Activated CD4-positive, CD25-positive, alpha-beta regulatory T cell treated with anti-CD3 and anti-CD28 coated beads, Interleukin-2, amount 50 U/mL, for 16 hours (primary cell): ENCODE measurements around the gene STIMATE.

Source experiments
- DNase-seq: peaks from one replicate; pipeline ENCODE4 v3.0.0-alpha.2; 2020; ENCODE audit warnings: low read depth, low spot score

The STIMATE gene

GRCh38 chr3:52817860-52818259 is 79.5 kb downstream of the STIMATE start:
- no peak for DNase-seq

- DNase-seq = no peak
Observed at GRCh38 chr3:52817221-52817620, 80.1 kb downstream of the STIMATE start.

GRCh38 chr3:52816654-52817053 is 80.7 kb downstream of the STIMATE start:
- DNase-seq = no peak

- DNase-seq = no peak
Observed at GRCh38 chr3:52816199-52816598, 81.1 kb downstream of the STIMATE start.

- DNase-seq = no peak
Observed at GRCh38 chr3:52813810-52814209, 83.5 kb downstream of the STIMATE start.

GRCh38 chr3:52811452-52812011 is 85.8 kb downstream of the STIMATE start:
- DNase-seq = no peak

- DNase-seq = no peak
Observed at GRCh38 chr3:52810923-52811322, 86.4 kb downstream of the STIMATE start.

- DNase-seq = no peak
Observed at GRCh38 chr3:52809662-52810377, 87.5 kb downstream of the STIMATE start.

GRCh38 chr3:52809149-52809548 is 88.2 kb downstream of the STIMATE start:
- DNase-seq = no peak

GRCh38 chr3:52805270-52806039 is 91.9 kb downstream of the STIMATE start:
- DNase-seq = no peak

- DNase-seq = no peak
Observed at GRCh38 chr3:52801839-52802238, 95.5 kb downstream of the STIMATE start.

- no peak for DNase-seq
Observed at GRCh38 chr3:52800079-52800478, 97.3 kb downstream of the STIMATE start.

GRCh38 chr3:52798978-52799476 is 98.3 kb downstream of the STIMATE start:
- no peak for DNase-seq

- DNase-seq = no peak
Observed at GRCh38 chr3:52798376-52798977, 98.9 kb downstream of the STIMATE start.

- DNase-seq = no peak
Observed at GRCh38 chr3:52796411-52796810, 100.9 kb downstream of the STIMATE start.

GRCh38 chr3:52795298-52795900 is 101.9 kb downstream of the STIMATE start:
- no peak for DNase-seq

GRCh38 chr3:52794612-52795099 is 102.7 kb downstream of the STIMATE start, which contains the start of gene ITIH3:
Gene ITIH3, plus strand, starts transcription at chr3:52794796. Its CDS starts 8 bp downstream, at chr3:52794804.
- no peak for DNase-seq

- no peak for DNase-seq
Observed at GRCh38 chr3:52793702-52794611, 103.4 kb downstream of the STIMATE start.

- no peak for DNase-seq
Observed at GRCh38 chr3:52792961-52793695, 104.2 kb downstream of the STIMATE start.

- DNase-seq = no peak
Observed at GRCh38 chr3:52792413-52792812, 104.9 kb downstream of the STIMATE start.
